Sigmoid colon (tissue), 7 donors: ENCODE results near the gene LUZP1. TPM values are rescaled to one million over a fixed set of nuclear protein-coding genes. Genes with fewer than 3 reads are reported as not detected.

ENCODE experiments used
- DNase-seq: peaks from one replicate; pipeline ENCODE4 v3.0.0-alpha.2; 2019
- H3K27ac ChIP-seq, 4 donors: fragments of 200-600 bp; sonication (generic); one replicate each; pipeline ENCODE4 v1.5.1; 2016 to 2019; ENCODE audit warnings: mild to moderate bottlenecking in 1 of 4
- H3K27me3 ChIP-seq, 3 donors: fragments of 200-600 bp; sonication (generic); one replicate each; pipeline ENCODE4 v1.5.1; 2019; ENCODE audit warnings: mild to moderate bottlenecking in 1 of 3
- H3K36me3 ChIP-seq, 4 donors: fragments of 200-600 bp; sonication (generic); one replicate each; pipeline ENCODE4 v1.5.1; 2016 to 2019
- H3K4me1 ChIP-seq, 4 donors: fragments of 200-600 bp; sonication (generic); one replicate each; pipeline ENCODE4 v1.5.1; 2017 to 2019
- H3K4me3 ChIP-seq, 4 donors: fragments of 200-600 bp; sonication (generic); one replicate each; pipeline ENCODE4 v1.5.1; 2017 to 2019; ENCODE audit warnings: mild to moderate bottlenecking in 2 of 4, moderate library complexity in 1 of 4
- H3K9me3 ChIP-seq, 4 donors: fragments of 200-600 bp in 3 of 4; sonication (generic) in 3 of 4; one replicate each; pipeline versions ENCODE4 v1.5.1 to v1.6.1; 2013 to 2019
- EP300 ChIP-seq, 4 donors: sonication (generic); formaldehyde crosslinking; IDR thresholded peaks; one replicate each; pipeline ENCODE4 v1.6.1; 2017; ENCODE audit warnings: antibody characterized with exemption in 4 of 4
- POLR2A ChIP-seq, 2 donors: fragments of 450-650 bp; IDR thresholded peaks; one replicate each; pipeline ENCODE4 v1.6.1; 2016; ENCODE audit warnings: antibody characterized with exemption in 2 of 2, mild to moderate bottlenecking in 2 of 2, moderate library complexity in 2 of 2
- POLR2AphosphoS5 ChIP-seq, 4 donors: sonication (generic); formaldehyde crosslinking; IDR thresholded peaks; one replicate each; pipeline ENCODE4 v1.6.1; 2017; ENCODE audit warnings: antibody characterized with exemption in 4 of 4
- WGBS, 2 donors: extraction: QIAGEN DNeasy Blood & Tissue Kit; methylation state at CpG; one replicate each; pipeline ENCODE4 v1.1.7; 2013; 5-methylcytosine and 5-hydroxymethylcytosine counted together
- intact Hi-C: fragments of 100-400 bp; cut with DNase I; formaldehyde crosslinking; loops from one replicate; pipeline ENCODE4 v1.15.1; 2023
- polyA plus RNA-seq, 3 donors: library from polyadenylated mRNA; stranded (reverse); fragments of 200-250 nt; gene quantifications; one replicate each; pipeline ENCODE4 v1.2.3, GENCODE V29; 2013
- total RNA-seq, 4 donors: library from RNA; depleted of rRNA; stranded (reverse); fragments of >200 nt; gene quantifications; one replicate each; pipeline ENCODE4 v1.1.0, GENCODE V29; 2016
- TF ChIP-seq, protein P1 (sequence below), 4 experiments: fragments of 450-650 bp in 3 of 4; fragments of 200-600 bp in 1 of 4; IDR thresholded peaks; one replicate each; pipeline ENCODE4 v1.5.1; 2016 to 2019; ENCODE audit warnings: antibody characterized with exemption in 4 of 4, mild to moderate bottlenecking in 3 of 4, moderate library complexity in 2 of 4
- donor health status: healthy with polysubstance abuse.
- donor health status: Bipolar disorder and iron deficiency.
- donor health status: healthy.

Gene LUZP1
- total and polyA plus RNA-seq, 7 donors: 6.0 to 20.9 (median 14.0) TPM

DNA sequence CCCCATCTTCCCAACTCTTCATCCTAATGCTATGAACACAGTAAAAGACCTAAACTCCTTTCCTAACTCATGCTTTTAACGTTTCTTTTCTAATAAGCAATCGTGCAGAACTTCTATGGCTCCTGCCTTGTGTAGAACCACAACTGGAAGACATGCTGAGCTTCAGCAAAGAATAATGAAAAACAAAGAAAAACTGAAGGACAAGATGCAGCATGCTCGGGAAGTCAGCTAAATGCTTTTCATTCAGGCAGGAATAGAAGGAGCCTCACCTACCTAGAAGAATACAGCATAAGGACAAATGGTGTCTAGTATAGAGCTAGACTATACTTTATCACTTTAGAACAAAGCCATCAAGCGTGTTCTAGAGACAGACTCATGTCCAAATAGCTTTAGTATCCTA, 45.9 kb downstream of the LUZP1 start:
- TF ChIP-seq POLR2A (IDR thresholded peaks at IDR 0.05): no peak
- TF ChIP-seq, protein P1, sequence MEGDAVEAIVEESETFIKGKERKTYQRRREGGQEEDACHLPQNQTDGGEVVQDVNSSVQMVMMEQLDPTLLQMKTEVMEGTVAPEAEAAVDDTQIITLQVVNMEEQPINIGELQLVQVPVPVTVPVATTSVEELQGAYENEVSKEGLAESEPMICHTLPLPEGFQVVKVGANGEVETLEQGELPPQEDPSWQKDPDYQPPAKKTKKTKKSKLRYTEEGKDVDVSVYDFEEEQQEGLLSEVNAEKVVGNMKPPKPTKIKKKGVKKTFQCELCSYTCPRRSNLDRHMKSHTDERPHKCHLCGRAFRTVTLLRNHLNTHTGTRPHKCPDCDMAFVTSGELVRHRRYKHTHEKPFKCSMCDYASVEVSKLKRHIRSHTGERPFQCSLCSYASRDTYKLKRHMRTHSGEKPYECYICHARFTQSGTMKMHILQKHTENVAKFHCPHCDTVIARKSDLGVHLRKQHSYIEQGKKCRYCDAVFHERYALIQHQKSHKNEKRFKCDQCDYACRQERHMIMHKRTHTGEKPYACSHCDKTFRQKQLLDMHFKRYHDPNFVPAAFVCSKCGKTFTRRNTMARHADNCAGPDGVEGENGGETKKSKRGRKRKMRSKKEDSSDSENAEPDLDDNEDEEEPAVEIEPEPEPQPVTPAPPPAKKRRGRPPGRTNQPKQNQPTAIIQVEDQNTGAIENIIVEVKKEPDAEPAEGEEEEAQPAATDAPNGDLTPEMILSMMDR (IDR thresholded peaks at IDR 0.05): no peak
- TF ChIP-seq EP300 (IDR thresholded peaks at IDR 0.05): no peak
- TF ChIP-seq POLR2AphosphoS5 (IDR thresholded peaks at IDR 0.05): no peak
- peak overlapping the region; percentile 18 to 38 (median 22) for H3K27ac ChIP-seq
- no peaks in the 10 kb centered on the region for H3K36me3 ChIP-seq
- intact Hi-C loops: no loop called here
- DNase-seq: no peak
- H3K4me3 ChIP-seq: no peak overlapping the region
- WGBS, 2 donors: 48 to 67% methylated on average over 4 of the region's 4 CpGs
- peaks cover 0 to 58% (median 42%) of the 10 kb centered on the region in 4 donors for H3K4me1 ChIP-seq
- no peaks in the 10 kb centered on the region for H3K9me3 ChIP-seq
- H3K27me3 ChIP-seq: no peaks in the 10 kb centered on the region

DNA sequence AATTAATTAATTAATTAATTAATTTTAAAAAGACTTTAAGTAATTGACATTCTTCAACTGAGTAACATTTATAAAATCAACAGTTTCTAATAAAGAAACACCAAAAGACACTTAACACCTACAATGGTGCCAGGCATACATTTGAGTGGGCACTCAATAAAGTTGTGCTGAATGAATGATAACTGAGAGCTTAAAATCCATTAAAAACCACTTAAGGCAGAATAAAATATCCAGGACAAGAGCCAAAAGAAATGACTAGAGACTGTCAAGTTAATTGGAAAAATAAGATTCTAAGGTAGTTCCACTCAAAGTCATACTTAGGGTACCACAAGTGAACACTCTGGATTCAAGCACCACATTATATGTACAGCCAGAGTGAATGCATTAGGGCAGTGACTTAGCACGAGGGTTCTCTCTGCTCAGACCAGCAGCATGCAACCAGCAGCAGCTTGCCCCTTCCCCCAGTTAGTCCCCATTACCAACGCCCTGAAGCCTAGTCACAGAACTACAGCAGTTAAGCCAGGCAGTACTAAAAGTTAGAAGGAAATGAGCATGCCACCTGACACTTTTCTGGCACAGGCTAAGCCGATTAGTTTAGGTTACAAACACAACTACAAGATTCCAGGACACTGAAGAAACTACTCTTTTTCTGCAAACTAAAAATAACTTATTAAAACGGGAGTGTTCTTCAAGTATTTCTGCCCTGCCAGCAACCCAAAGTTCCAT, 46.5 kb downstream of the LUZP1 start:
- no peak for DNase-seq
- Histone ChIP-seq H3K27ac (peak overlapping the region; percentile 18 to 38 (median 22)), H3K36me3 (no peaks in the 10 kb centered on the region), H3K4me1 (peaks cover 0 to 59% (median 42%) of the 10 kb centered on the region in 4 donors), H3K9me3 (no peaks in the 10 kb centered on the region), H3K27me3 (no peaks in the 10 kb centered on the region), H3K4me3 (no peak overlapping the region)
- intact Hi-C loops: no loop called here
- TF ChIP-seq, protein P1 (IDR thresholded peaks at IDR 0.05): no peak
- TF ChIP-seq POLR2A (IDR thresholded peaks at IDR 0.05) (no peak), EP300 (IDR thresholded peaks at IDR 0.05) (no peak), POLR2AphosphoS5 (IDR thresholded peaks at IDR 0.05) (no peak)
- WGBS, 2 donors: 6 to 36% methylated on average over 4 of the region's 4 CpGs

DNA sequence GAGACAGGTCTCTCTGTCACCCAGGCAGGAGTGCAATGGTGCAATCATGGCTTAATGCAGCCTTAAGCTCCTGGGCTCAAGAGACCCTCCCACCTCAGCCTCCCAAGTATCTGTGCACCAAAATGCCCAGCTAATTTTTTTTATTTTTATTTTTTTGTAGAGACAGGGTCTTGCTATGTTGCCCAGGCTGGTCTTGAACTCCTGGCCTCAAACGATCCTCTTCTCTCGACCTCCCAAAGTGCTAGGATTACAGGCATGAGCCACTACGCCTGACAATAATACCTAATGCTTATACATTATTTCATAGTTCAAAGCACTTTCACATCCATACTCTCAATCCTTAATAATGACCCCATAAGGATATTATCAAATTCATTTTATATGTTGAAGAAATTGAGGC, 48.3 kb downstream of the LUZP1 start:
- intact Hi-C loops: no loop called here
- Histone ChIP-seq H3K4me1 (peaks cover 0 to 46% (median 36%) of the 10 kb centered on the region in 4 donors), H3K27ac (no peak overlapping the region), H3K36me3 (no peaks in the 10 kb centered on the region), H3K9me3 (no peaks in the 10 kb centered on the region), H3K4me3 (no peak overlapping the region), H3K27me3 (no peaks in the 10 kb centered on the region)
- no peak for DNase-seq
- TF ChIP-seq EP300 (IDR thresholded peaks at IDR 0.05) (no peak), POLR2A (IDR thresholded peaks at IDR 0.05) (no peak), POLR2AphosphoS5 (IDR thresholded peaks at IDR 0.05) (no peak)
- TF ChIP-seq, protein P1 (IDR thresholded peaks at IDR 0.05): no peak
- WGBS, 2 donors: 93 to 96% methylated on average over 3 of the region's 3 CpGs

DNA sequence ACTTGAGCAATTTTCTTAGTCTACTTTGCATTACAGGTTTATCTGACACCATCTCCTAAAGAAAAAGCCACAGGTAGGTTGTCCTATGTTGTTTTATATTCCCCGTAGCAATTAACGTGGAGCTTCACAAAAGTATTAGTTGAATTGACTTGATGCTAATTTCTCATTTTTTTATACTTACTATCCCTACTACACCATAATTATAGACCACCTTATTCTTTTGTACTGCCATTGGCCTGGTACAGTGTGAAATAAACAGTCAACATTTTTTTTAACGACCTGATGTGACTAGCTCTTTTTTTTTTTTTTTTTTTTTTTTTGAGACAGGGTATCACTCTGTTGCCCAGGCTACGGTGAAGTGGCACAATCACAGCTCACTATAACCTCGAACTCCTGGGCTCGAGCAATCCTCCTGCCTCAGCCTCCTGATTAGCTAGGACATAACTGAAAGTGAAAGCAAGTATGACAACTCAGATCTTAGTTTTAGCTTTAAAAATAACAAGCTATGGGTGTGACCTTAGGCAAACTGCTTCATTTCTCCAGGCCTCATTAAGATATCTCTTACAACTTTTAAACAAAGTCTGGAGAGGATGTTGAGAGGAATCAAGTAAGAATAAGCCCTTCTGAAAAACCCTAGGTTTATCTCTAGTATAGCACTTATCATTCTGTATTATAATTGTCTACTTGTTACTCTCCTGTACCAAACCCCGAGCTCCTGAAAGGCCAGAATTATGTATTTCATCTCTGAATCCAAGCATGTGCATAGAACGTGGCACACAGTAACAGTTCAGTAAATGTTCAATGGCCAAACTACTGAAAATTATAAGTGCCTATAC, 49.5 kb downstream of the LUZP1 start:
- Histone ChIP-seq H3K4me3 (no peak overlapping the region), H3K4me1 (peaks cover 0 to 52% (median 41%) of the 10 kb centered on the region in 4 donors), H3K36me3 (no peaks in the 10 kb centered on the region), H3K9me3 (no peaks in the 10 kb centered on the region), H3K27me3 (no peaks in the 10 kb centered on the region), H3K27ac (peak overlapping the region in 2 of 4 donors; percentile 13 to 29)
- DNase-seq: no peak
- TF ChIP-seq EP300 (IDR thresholded peaks at IDR 0.05) (no peak), POLR2AphosphoS5 (IDR thresholded peaks at IDR 0.05) (no peak), POLR2A (IDR thresholded peaks at IDR 0.05) (no peak)
- TF ChIP-seq, protein P1 (IDR thresholded peaks at IDR 0.05): no peak
- 49 to 61% methylated on average over 8 of the region's 8 CpGs for WGBS, 2 donors
- intact Hi-C loops: no loop called here
